ENCODE measurements around the gene DUSP23. TPM values are rescaled to one million over a fixed set of nuclear protein-coding genes. Genes with fewer than 3 reads are reported as not detected.

Gene DUSP23
- total and polyA plus RNA-seq, 10 of the 15 experiments (the other 5 are each of a cell fraction or from before 2014, with no cell fraction given), result 1.1 to 6.9 (median 4.1) TPM; not detected in 1

- TF ChIP-seq BHLHE40 (IDR thresholded peaks at IDR 0.05; ENCODE audit: borderline replicate concordance in 1 of 2, low read depth in 2 of 2, low read length in 1 of 2) (no peak), E2F8 (IDR thresholded peaks at IDR 0.05; ENCODE audit: low read depth, partially characterized antibody) (no peak), MEF2A (IDR thresholded peaks at IDR 0.05; ENCODE audit: insufficient read depth, low read depth, low read length) (no peak), FOS (IDR thresholded peaks at IDR 0.05; ENCODE audit: borderline replicate concordance, extremely low read depth, insufficient read length) (no peak), SREBF1 (IDR thresholded peaks at IDR 0.05; ENCODE audit: low read length) (no peak), CBX5 (IDR thresholded peaks at IDR 0.05; ENCODE audit: low read depth) (no peak), SRF (IDR thresholded peaks at IDR 0.05; ENCODE audit: low read depth in 2 of 2, low read length in 2 of 2) (no peak)
Measured at GRCh38 chr1:159804924-159805323, 24.2 kb downstream of the DUSP23 start (continued).

GRCh38 chr1:159815926-159816325, 35.2 kb downstream of the DUSP23 start:
- ChIA-PET SMC1A (ENCODE audit: uncharacterized antibody, unreplicated experiment) (no interaction called here), RAD21 (ENCODE audit: unreplicated experiment) (interaction anchor here (1.1 kb wide), 1 partner anchor 189 kb away, joined by 3 read pairs; no protein-coding TSS in a partner anchor), POLR2A (no interaction called here), CTCF (interaction anchor here (1.1 to 2.0 kb wide), 3 partner anchors 17 to 191 kb away, joined by 3 to 5 read pairs (median 5); no protein-coding TSS in a partner anchor)
- Histone ChIP-seq H3K27ac (ENCODE audit: control insufficient read depth, insufficient read depth) (no peak overlapping the region), H3K9me3 (replicated peaks; ENCODE audit: control insufficient read depth, insufficient read depth, low read length) (no peaks in the 10 kb centered on the region), H3K4me1 (ENCODE audit: control insufficient read depth, insufficient read depth, low read length) (no peaks in the 10 kb centered on the region), H3K36me3 (ENCODE audit: control insufficient read depth in 2 of 2, insufficient read depth in 2 of 2, low read length in 1 of 2) (no peaks in the 10 kb centered on the region), H3K79me2 (ENCODE audit: control insufficient read depth, insufficient read depth, low read length) (no peaks in the 10 kb centered on the region), H4K20me1 (ENCODE audit: control insufficient read depth, insufficient read depth) (no peaks in the 10 kb centered on the region), H3K4me2 (ENCODE audit: control insufficient read depth, insufficient read depth) (no peak overlapping the region), H3K27me3 (replicated peaks in 1 of 2; ENCODE audit: control insufficient read depth in 2 of 2, insufficient read depth in 2 of 2, low read length in 1 of 2) (no peaks in the 10 kb centered on the region; a peak in 3 of 4 replicates), H3K4me3 (no peak overlapping the region), H3K9ac (ENCODE audit: control insufficient read depth, insufficient read depth, low read length) (no peak overlapping the region), H2AFZ (ENCODE audit: control insufficient read depth, low read depth, low read length) (no peak overlapping the region)
- BruUV-seq (replicated peaks), result no TSS peak
- in situ Hi-C loops (cut with MboI), result no loop called here
- ATAC-seq (no peak), DNase-seq (ENCODE audit: low read depth, low spot score) (no peak), FAIRE-seq (no peak)
- TF ChIP-seq RAD51 (IDR thresholded peaks at IDR 0.05) (no peak), ZBED1 (IDR thresholded peaks at IDR 0.05; ENCODE audit: borderline replicate concordance) (no peak), POLR2AphosphoS5 (IDR thresholded peaks at IDR 0.05; ENCODE audit: low read length) (no peak), REST (IDR thresholded peaks at IDR 0.05; ENCODE audit: low read depth, low read length) (no peak), USF1 (IDR thresholded peaks at IDR 0.05; ENCODE audit: borderline replicate concordance, extremely low read length, insufficient read depth, low read depth, low read length) (no peak), RUNX3 (IDR thresholded peaks at IDR 0.05; ENCODE audit: low read length) (no peak), MAX (IDR thresholded peaks at IDR 0.05; ENCODE audit: low read depth, low read length) (no peak), SMARCA5 (IDR thresholded peaks at IDR 0.05) (no peak), ATF7 (IDR thresholded peaks at IDR 0.05; ENCODE audit: low read depth) (no peak)
- intact Hi-C loops (cut with micrococcal nuclease; ENCODE audit: unreplicated experiment), result no loop called here
- WGBS (ENCODE audit: insufficient coverage, insufficient replicate concordance, low lambda C conversion rate, missing lambda C conversion rate), result 77% methylated on average over 8 of the region's 8 CpGs

Measured in GM12878 (cell line).